Measurements from ENCODE around the gene TLE1. TPM values are rescaled to one million over a fixed set of nuclear protein-coding genes. Genes with fewer than 3 reads are reported as not detected.

TLE1 gene
- total RNA-seq, 1 experiment from 2014 or later, result 49.0 TPM

- no peak overlapping the region for H3K4me3 ChIP-seq (ENCODE audit: low read length)
- H2AFZ ChIP-seq (ENCODE audit: low read length), result no peak overlapping the region
- no peaks in the 10 kb centered on the region for H3K9me2 ChIP-seq (replicated peaks; ENCODE audit: low read length)
- ATAC-seq (no peak), DNase-seq (no peak)
- peaks cover 12% of the 10 kb centered on the region for H3K36me3 ChIP-seq (ENCODE audit: low read depth, low read length)
- ChIA-PET CTCF (no interaction called here), POLR2A (ENCODE audit: unreplicated experiment) (no interaction called here)
- no peak overlapping the region for H3K9ac ChIP-seq (ENCODE audit: low read length)
- H3K4me2 ChIP-seq (ENCODE audit: low read length), result no peak overlapping the region
- no peaks in the 10 kb centered on the region for H3K9me3 ChIP-seq (ENCODE audit: low read length)
- H3K79me2 ChIP-seq (ENCODE audit: low read length), result no peaks in the 10 kb centered on the region
- intact Hi-C loops (cut with micrococcal nuclease), result loop anchor here (10.0 kb wide), 1 partner anchor 57 kb away; no protein-coding TSS in a partner anchor
- TF ChIP-seq EZH2phosphoT487 (IDR thresholded peaks at IDR 0.05; ENCODE audit: borderline replicate concordance, low read length) (no peak), CTCF (conservative IDR thresholded peaks at IDR 0.05; ENCODE audit: low read depth, low read length) (no peak), EZH2 (IDR thresholded peaks at IDR 0.05; ENCODE audit: low read length, unreplicated experiment) (no peak)
- H3F3A ChIP-seq (ENCODE audit: low read length, unreplicated experiment), result no peaks in the 10 kb centered on the region
- no peaks in the 10 kb centered on the region for H3K27me3 ChIP-seq (ENCODE audit: low read length)
- no peak overlapping the region for H3K27ac ChIP-seq (ENCODE audit: low read length)
- BruUV-seq (replicated peaks), result no TSS peak
- peaks cover 6% of the 10 kb centered on the region for H3K4me1 ChIP-seq (ENCODE audit: insufficient read depth, low read length)
- no peaks in the 10 kb centered on the region for H4K20me1 ChIP-seq (ENCODE audit: low read length)
Measured at GRCh38 chr9:81581986-81582385, 107.4 kb downstream of the TLE1 start.

DNA sequence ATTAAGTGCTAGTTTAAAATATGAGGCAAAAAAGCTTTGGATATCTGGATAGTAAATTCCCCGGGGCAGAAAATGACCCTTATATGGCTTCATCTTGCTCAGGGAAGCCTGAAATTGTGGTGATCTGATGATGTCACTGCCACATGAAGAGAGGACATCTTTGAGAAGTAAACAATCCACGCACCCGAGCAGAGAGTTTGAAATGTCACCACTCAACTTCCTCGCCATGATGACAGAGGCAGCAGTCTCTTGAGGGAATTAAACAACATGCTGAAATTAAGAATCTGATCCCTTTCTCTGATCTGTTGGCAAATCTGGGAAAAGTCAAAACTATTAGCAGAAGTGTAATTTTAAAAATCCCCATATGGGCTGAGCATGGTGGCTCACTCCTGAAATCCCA lies 110.0 kb downstream of the TLE1 start:
- no peak overlapping the region for H3K4me2 ChIP-seq (ENCODE audit: low read length)
- H3K27me3 ChIP-seq (ENCODE audit: low read length), result no peaks in the 10 kb centered on the region
- ATAC-seq (no peak), DNase-seq (no peak)
- BruUV-seq (replicated peaks), result no TSS peak
- no peak overlapping the region for H3K4me3 ChIP-seq (ENCODE audit: low read length)
- no peaks in the 10 kb centered on the region for H3K79me2 ChIP-seq (ENCODE audit: low read length)
- peaks cover 9% of the 10 kb centered on the region; the same call in 1 of the 2 replicates for H3K36me3 ChIP-seq (ENCODE audit: low read depth, low read length)
- H3F3A ChIP-seq (ENCODE audit: low read length, unreplicated experiment), result no peaks in the 10 kb centered on the region
- TF ChIP-seq EZH2 (IDR thresholded peaks at IDR 0.05; ENCODE audit: low read length, unreplicated experiment), result no peak
- no peak for TF ChIP-seq CTCF (conservative IDR thresholded peaks at IDR 0.05; ENCODE audit: low read depth, low read length)
- TF ChIP-seq EZH2phosphoT487 (IDR thresholded peaks at IDR 0.05; ENCODE audit: borderline replicate concordance, low read length), result no peak
- ChIA-PET CTCF (no interaction called here), POLR2A (ENCODE audit: unreplicated experiment) (no interaction called here)
- H2AFZ ChIP-seq (ENCODE audit: low read length), result no peak overlapping the region
- H4K20me1 ChIP-seq (ENCODE audit: low read length), result no peaks in the 10 kb centered on the region
- intact Hi-C loops (cut with micrococcal nuclease), result no loop called here
- no peak overlapping the region for H3K27ac ChIP-seq (ENCODE audit: low read length)
- no peaks in the 10 kb centered on the region for H3K9me2 ChIP-seq (replicated peaks; ENCODE audit: low read length)
- H3K9me3 ChIP-seq (ENCODE audit: low read length), result no peaks in the 10 kb centered on the region
- H3K4me1 ChIP-seq (ENCODE audit: insufficient read depth, low read length), result no peaks in the 10 kb centered on the region
- H3K9ac ChIP-seq (ENCODE audit: low read length), result no peak overlapping the region

DNA sequence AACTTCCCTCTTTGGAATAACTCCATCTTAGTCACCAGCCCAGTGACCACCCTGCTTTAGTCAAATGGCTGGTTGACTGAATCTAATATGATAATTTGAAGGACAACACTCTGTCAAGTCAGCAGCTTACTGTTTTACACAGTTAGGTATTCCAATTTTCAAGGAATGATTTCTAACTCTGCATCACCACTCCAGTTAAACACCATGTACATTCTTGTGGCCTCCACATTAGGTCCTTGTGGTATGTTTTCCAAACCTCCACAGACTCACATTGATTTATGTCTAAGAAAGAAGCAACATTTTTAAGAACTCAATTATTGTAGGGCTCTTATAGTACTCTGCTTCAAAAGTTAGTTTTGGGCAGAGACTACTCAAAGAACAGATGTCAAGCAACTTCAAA lies 110.7 kb downstream of the TLE1 start:
- POLR2A ChIA-PET (ENCODE audit: unreplicated experiment), result no interaction called here
- no peaks in the 10 kb centered on the region for H3F3A ChIP-seq (ENCODE audit: low read length, unreplicated experiment)
- intact Hi-C loops (cut with micrococcal nuclease), result no loop called here
- H3K4me3 ChIP-seq (ENCODE audit: low read length), result no peak overlapping the region
- no peak overlapping the region for H3K4me2 ChIP-seq (ENCODE audit: low read length)
- H3K9ac ChIP-seq (ENCODE audit: low read length), result no peak overlapping the region
- H3K79me2 ChIP-seq (ENCODE audit: low read length), result no peaks in the 10 kb centered on the region
- H2AFZ ChIP-seq (ENCODE audit: low read length), result no peak overlapping the region
- H3K27me3 ChIP-seq (ENCODE audit: low read length), result no peaks in the 10 kb centered on the region
- ATAC-seq (no peak), DNase-seq (no peak)
- no peaks in the 10 kb centered on the region for H3K9me3 ChIP-seq (ENCODE audit: low read length)
- H3K4me1 ChIP-seq (ENCODE audit: insufficient read depth, low read length), result no peaks in the 10 kb centered on the region
- TF ChIP-seq EZH2phosphoT487 (IDR thresholded peaks at IDR 0.05; ENCODE audit: borderline replicate concordance, low read length) (no peak), CTCF (conservative IDR thresholded peaks at IDR 0.05; ENCODE audit: low read depth, low read length) (no peak), EZH2 (IDR thresholded peaks at IDR 0.05; ENCODE audit: low read length, unreplicated experiment) (no peak)
- CTCF ChIA-PET, result no interaction called here
- H3K36me3 ChIP-seq (ENCODE audit: low read depth, low read length), result peaks cover 1% of the 10 kb centered on the region; the same call in 1 of the 2 replicates
- no peaks in the 10 kb centered on the region for H3K9me2 ChIP-seq (replicated peaks; ENCODE audit: low read length)
- no TSS peak for BruUV-seq (replicated peaks)
- H4K20me1 ChIP-seq (ENCODE audit: low read length), result no peaks in the 10 kb centered on the region
- H3K27ac ChIP-seq (ENCODE audit: low read length), result no peak overlapping the region

All from PC-3 (cell line).